ENCODE measurements around the gene DGKH. TPM values are rescaled to one million over a fixed set of nuclear protein-coding genes. Genes with fewer than 3 reads are reported as not detected.

Gene DGKH
- total and polyA plus RNA-seq, 3 experiments from 2014 or later, result 2.5 to 10.9 (median 10.2) TPM

DNA sequence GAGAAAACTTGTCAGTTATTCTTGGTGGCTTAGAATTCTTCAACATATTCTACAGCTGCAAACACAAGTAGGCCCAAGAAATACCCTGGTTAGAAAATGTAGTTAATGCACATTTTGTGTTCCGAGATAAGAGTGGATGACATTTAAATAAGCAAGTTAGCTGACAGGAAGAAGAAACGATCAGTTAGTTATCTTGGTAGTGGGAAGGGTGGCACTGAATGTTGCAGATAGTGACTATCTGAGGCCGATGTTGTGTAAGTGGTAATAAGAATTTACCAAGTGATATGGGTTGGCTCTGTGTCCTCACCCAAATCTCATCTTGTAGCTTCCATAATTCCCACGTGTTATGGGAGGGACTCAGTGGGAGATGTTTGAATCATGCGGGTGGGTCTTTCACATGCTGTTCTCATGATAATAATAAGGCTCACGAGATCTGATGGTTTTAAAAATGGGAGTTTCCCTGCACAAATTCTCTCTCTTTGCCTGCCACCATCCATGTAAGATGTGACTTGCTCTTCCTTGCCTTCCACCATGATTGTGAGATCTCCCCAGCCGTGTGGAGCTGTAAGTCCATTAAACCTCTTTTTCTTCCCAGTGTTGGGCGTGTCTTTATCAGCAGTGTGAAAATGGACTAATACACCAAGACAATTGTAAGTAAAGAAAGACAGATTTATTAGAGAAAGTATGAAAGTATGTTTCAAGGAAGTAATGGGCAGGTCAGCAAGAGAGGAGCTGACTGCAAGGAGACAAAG lies 212.6 kb downstream of the DGKH start:
- ChIA-PET CTCF (no interaction called here), POLR2A (no interaction called here)
- Histone ChIP-seq H3K4me1 (ENCODE audit: insufficient read depth, low read length) (peaks cover 3% of the 10 kb centered on the region), H3K9me3 (ENCODE audit: low read length) (no peaks in the 10 kb centered on the region), H3K27me3 (ENCODE audit: insufficient read depth, low read length, poor library complexity, severe bottlenecking) (no peaks in the 10 kb centered on the region), H3K4me3 (ENCODE audit: low read length) (no peak overlapping the region), H3K27ac (ENCODE audit: low read depth, low read length) (no peak overlapping the region), H3K36me3 (ENCODE audit: insufficient read depth, low read length) (no peaks in the 10 kb centered on the region)
- Mint-ChIP-seq H3K36me3 (peaks cover 0 to 6% (median 0%) of the 10 kb centered on the region in 3 donors), H3K27ac (no peak overlapping the region), H3K9me3 (no peaks in the 10 kb centered on the region), H3K4me3 (no peak overlapping the region), H3K27me3 (peaks cover 8 to 15% of the 10 kb centered on the region in 2 donors), H3K4me1 (no peaks in the 10 kb centered on the region)
- DNase-seq, result no peak

DNA sequence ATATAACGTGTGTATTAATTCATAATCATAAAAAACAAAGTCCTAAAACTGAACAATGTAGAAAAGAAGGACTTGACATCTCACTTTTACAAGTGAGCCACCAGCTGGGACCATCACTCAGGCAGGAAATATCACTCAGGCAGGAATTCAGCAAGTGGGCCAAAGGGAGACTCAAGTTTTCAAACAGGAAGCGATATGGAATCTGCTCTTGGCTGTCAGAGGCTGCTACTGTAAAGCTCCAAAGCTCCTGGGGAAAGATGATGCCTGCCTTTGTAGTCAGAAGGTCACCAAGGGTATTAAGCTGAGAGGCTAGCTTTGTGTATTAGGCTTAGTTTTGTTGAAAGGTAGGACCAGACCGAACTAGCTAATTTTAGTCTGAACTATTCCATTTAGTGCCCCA lies 218.0 kb downstream of the DGKH start:
- Mint-ChIP-seq H3K27ac (no peak overlapping the region), H3K36me3 (peaks cover 0 to 2% (median 0%) of the 10 kb centered on the region in 3 donors), H3K27me3 (peaks cover under 1 to 6% of the 10 kb centered on the region in 2 donors), H3K4me1 (peaks cover 12 to 15% (median 14%) of the 10 kb centered on the region in 3 donors), H3K4me3 (no peak overlapping the region), H3K9me3 (no peaks in the 10 kb centered on the region)
- Histone ChIP-seq H3K4me3 (ENCODE audit: low read length) (no peak overlapping the region), H3K27me3 (ENCODE audit: insufficient read depth, low read length, poor library complexity, severe bottlenecking) (no peaks in the 10 kb centered on the region), H3K9me3 (ENCODE audit: low read length) (no peaks in the 10 kb centered on the region), H3K4me1 (ENCODE audit: insufficient read depth, low read length) (peaks cover 11% of the 10 kb centered on the region), H3K27ac (ENCODE audit: low read depth, low read length) (no peak overlapping the region), H3K36me3 (ENCODE audit: insufficient read depth, low read length) (no peaks in the 10 kb centered on the region)
- ChIA-PET CTCF (no interaction called here), POLR2A (no interaction called here)
- DNase-seq, result no peak

DNA sequence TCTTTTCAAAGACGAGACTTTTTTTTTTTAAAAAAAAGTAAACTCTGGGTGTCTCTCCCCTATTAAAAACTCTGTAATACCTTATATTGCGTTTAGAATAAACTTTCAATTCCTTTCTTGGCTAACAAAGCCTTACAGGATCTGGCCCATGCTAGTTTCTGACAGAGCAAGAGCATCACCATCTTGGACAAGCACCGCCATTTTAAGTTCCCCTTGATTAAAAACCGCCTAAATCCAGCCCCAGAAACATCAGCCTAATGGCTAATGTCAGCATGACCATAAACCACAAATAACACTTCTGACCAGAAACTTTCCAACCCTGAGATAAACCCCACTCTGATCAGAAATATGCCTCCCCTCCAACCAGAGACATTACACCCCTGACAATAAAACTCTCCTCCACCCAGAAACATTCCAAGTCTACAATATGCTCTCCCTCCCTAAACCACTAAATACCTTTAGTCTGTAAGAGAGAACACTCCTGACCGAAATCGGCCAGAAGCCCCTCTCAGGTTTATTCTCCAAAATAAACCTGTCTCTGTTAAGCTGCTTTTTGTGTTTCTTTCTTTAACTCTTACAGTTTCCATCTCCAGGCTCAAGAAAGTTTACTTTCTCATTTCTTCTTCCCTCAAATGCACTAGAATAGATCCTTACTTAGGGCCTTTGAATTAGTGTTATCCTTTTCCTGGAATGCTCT lies 221.9 kb downstream of the DGKH start:
- Mint-ChIP-seq H3K4me1 (peaks cover 34 to 48% (median 45%) of the 10 kb centered on the region in 3 donors), H3K4me3 (peak overlapping the region; percentile 93 to 99 (median 97))
- POLR2A ChIA-PET, result no interaction called here

DNA sequence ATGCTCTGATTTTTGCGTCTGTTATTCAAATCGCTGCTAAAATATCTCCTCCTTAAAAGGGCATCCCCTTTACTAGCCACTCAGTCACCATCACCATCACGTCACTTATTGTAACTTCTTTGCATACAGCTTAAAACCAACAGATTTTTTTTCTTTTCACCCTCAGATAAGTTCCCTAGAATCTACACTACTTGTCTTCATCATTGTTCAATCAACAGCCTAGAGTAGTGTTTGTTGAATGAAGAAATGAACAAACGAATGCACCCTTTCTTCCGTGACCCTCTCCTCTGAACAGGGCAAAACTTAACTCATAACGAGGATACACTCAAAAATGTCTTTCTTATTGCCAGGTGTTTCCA lies 222.4 kb downstream of the DGKH start:
- H3K4me3 Mint-ChIP-seq, result peak overlapping the region; percentile 93 to 99 (median 97)
- peak overlapping the region; percentile 88 for H3K4me3 ChIP-seq (ENCODE audit: low read length)
- peaks cover 27% of the 10 kb centered on the region for H3K4me1 ChIP-seq (ENCODE audit: insufficient read depth, low read length)
- no peaks in the 10 kb centered on the region for H3K36me3 ChIP-seq (ENCODE audit: insufficient read depth, low read length)
- peaks cover 0 to 10% (median 0%) of the 10 kb centered on the region in 3 donors for H3K36me3 Mint-ChIP-seq
- ChIA-PET POLR2A (interaction anchor here (1.4 to 1.8 kb wide), 2 partner anchors 126 to 721 kb away, joined by 5 to 6 read pairs; partner anchors contain the start of gene EPSTI1), CTCF (interaction anchor here (1.4 kb wide), 1 partner anchor 207 kb away, joined by 4 read pairs; no protein-coding TSS in a partner anchor)
- H3K9me3 Mint-ChIP-seq, result no peaks in the 10 kb centered on the region
- H3K4me1 Mint-ChIP-seq, result peaks cover 38 to 53% (median 51%) of the 10 kb centered on the region in 3 donors
- DNase-seq, result no peak
- peak overlapping the region; percentile 94 for H3K27ac ChIP-seq (ENCODE audit: low read depth, low read length)
- H3K27me3 ChIP-seq (ENCODE audit: insufficient read depth, low read length, poor library complexity, severe bottlenecking), result no peaks in the 10 kb centered on the region
- peaks cover 0 to 2% of the 10 kb centered on the region in 2 donors for H3K27me3 Mint-ChIP-seq
- H3K9me3 ChIP-seq (ENCODE audit: low read length), result no peaks in the 10 kb centered on the region
- peak overlapping the region; percentile 96 to 100 (median 98) for H3K27ac Mint-ChIP-seq

More for the DNA sequence above, 221.9 kb downstream of the DGKH start:
- H3K36me3 ChIP-seq (ENCODE audit: insufficient read depth, low read length), result no peaks in the 10 kb centered on the region
- Mint-ChIP-seq H3K9me3 (no peaks in the 10 kb centered on the region), H3K27ac (peak overlapping the region; percentile 96 to 100 (median 98)), H3K27me3 (peaks cover 0 to 2% of the 10 kb centered on the region in 2 donors), H3K36me3 (peaks cover 0 to 10% (median 0%) of the 10 kb centered on the region in 3 donors)
- peaks cover 21% of the 10 kb centered on the region for H3K4me1 ChIP-seq (ENCODE audit: insufficient read depth, low read length)
- no peaks in the 10 kb centered on the region for H3K27me3 ChIP-seq (ENCODE audit: insufficient read depth, low read length, poor library complexity, severe bottlenecking)
- H3K4me3 ChIP-seq (ENCODE audit: low read length), result no peak overlapping the region
- CTCF ChIA-PET, result no interaction called here
- H3K27ac ChIP-seq (ENCODE audit: low read depth, low read length), result no peak overlapping the region
- H3K9me3 ChIP-seq (ENCODE audit: low read length), result no peaks in the 10 kb centered on the region
- DNase-seq, result no peak

DNA sequence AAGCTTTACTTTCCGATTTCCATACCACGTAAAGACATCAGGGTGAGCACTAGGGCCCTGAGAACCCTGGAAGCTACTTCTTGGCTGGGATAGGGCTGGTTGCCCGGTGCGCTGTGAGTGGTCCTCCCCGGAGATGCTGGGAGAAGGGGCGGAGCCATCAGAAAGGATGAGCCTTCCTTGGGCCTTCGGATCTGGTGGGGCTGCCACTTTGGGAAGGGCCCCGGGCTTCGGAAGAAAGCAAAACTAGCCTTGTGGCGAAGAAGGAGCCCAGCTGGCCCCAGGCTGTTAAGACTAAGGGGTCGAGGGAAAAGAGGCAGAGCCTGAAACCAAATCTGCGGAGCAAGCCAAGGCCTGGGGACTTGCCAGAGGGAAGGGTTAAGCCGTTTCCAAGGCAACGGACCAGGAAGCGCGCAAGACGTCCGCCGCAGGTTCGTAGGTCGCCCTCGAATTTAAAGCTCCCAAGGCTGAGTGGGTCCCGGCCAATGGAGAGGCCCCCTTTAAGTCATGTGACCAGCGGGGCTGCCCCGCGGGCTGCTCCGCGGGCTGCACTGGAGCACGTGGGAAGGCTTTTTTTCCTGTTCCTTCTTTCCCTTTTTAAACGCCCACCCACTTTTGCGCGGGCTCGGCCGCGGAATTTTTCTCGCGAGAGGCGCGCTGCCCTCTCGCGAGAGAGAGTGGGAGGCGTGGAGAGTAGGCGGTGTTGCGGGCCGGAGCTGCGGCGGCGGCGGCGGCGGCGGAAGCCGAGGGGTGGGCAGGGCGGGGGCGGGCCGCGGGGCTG lies 223.1 kb downstream of the DGKH start:
- DNase-seq, result peak; percentile 86 to 97 (median 95)
- Mint-ChIP-seq H3K4me3 (peak overlapping the region; percentile 93 to 99 (median 97)), H3K27me3 (peaks cover 0 to 2% of the 10 kb centered on the region in 2 donors), H3K36me3 (peaks cover 0 to 10% (median 0%) of the 10 kb centered on the region in 3 donors), H3K9me3 (no peaks in the 10 kb centered on the region), H3K4me1 (peaks cover 41 to 59% (median 57%) of the 10 kb centered on the region in 3 donors), H3K27ac (peak overlapping the region; percentile 96 to 100 (median 98))
- Histone ChIP-seq H3K4me1 (ENCODE audit: insufficient read depth, low read length) (peaks cover 32% of the 10 kb centered on the region), H3K4me3 (ENCODE audit: low read length) (peak overlapping the region; percentile 88), H3K27ac (ENCODE audit: low read depth, low read length) (peak overlapping the region; percentile 94), H3K9me3 (ENCODE audit: low read length) (no peaks in the 10 kb centered on the region), H3K27me3 (ENCODE audit: insufficient read depth, low read length, poor library complexity, severe bottlenecking) (no peaks in the 10 kb centered on the region), H3K36me3 (ENCODE audit: insufficient read depth, low read length) (no peaks in the 10 kb centered on the region)
- CTCF ChIA-PET, result interaction anchor here (0.6 to 1.4 kb wide), 2 partner anchors 207 to 474 kb away, joined by 3 to 4 read pairs; no protein-coding TSS in a partner anchor
- POLR2A ChIA-PET, result interaction anchor here (1.4 to 1.8 kb wide), 3 partner anchors 121 to 720 kb away, joined by 3 to 6 read pairs (median 5); partner anchors contain the start of gene EPSTI1

DNA sequence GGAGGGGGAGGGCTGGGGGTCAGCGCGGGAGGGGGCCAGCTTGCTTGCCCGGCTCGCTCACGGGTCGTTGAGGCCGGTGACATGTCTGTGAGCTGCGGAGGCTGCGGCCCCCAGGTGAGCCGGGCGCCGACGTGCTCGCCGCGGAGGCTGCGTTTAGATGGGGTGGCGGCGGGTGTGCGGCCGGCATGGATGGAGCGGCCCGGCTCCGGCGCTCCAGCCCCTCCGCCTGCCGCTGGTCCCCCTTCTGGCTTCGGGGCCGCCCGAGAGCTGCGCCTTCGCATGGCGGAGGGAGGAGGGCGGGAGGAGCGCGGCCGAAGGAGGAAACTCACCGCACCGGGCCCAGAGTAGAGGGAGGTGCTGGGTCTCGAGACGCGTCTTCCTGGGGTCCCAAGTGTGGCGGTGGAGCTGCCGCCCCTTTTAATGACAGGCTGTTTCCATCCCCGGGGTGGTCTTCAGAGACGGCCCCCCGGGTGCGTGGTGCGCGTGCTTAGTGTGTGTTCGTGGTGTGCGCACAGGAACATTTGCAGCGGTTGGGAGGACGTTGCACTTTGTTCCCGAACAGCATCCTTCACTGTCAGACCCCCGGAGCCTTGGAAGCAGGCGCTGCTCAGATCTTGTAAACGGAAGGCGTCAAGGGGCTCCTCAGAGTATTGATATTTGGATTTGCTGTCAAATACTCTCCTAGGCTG lies 223.8 kb downstream of the DGKH start, which contains the start of gene AKAP11:
TSS of gene AKAP11 (plus strand) at position 38 of the 689 bp plus-strand sequence. CDS start 14,197 bp downstream, outside the sequence.
- ChIA-PET POLR2A (interaction anchor here (1.4 to 1.8 kb wide), 3 partner anchors 121 to 720 kb away, joined by 3 to 6 read pairs (median 5); partner anchors contain the start of gene EPSTI1), CTCF (interaction anchor here (1.4 kb wide), 2 partner anchors 120 to 206 kb away, joined by 4 read pairs; no protein-coding TSS in a partner anchor)
- H3K36me3 ChIP-seq (ENCODE audit: insufficient read depth, low read length), result no peaks in the 10 kb centered on the region
- peaks cover 46 to 63% (median 60%) of the 10 kb centered on the region in 3 donors for H3K4me1 Mint-ChIP-seq
- peaks cover 0 to 2% of the 10 kb centered on the region in 2 donors for H3K27me3 Mint-ChIP-seq
- peak within 1 kb of the TSS; percentile 93 to 99 (median 97) for H3K4me3 Mint-ChIP-seq
- H3K36me3 Mint-ChIP-seq, result peaks cover 0 to 10% (median 0%) of the 10 kb centered on the region in 3 donors
- peak within 1 kb of the TSS; percentile 88 for H3K4me3 ChIP-seq (ENCODE audit: low read length)
- H3K9me3 Mint-ChIP-seq, result no peaks in the 10 kb centered on the region
- H3K9me3 ChIP-seq (ENCODE audit: low read length), result no peaks in the 10 kb centered on the region
- DNase-seq, result peak in 2 of 5 donors; percentile 59 to 71
- no peaks in the 10 kb centered on the region for H3K27me3 ChIP-seq (ENCODE audit: insufficient read depth, low read length, poor library complexity, severe bottlenecking)
- H3K27ac Mint-ChIP-seq, result peak within 1 kb of the TSS; percentile 96 to 100 (median 98)
- H3K27ac ChIP-seq (ENCODE audit: low read depth, low read length), result peak within 1 kb of the TSS; percentile 94
- peaks cover 34% of the 10 kb centered on the region for H3K4me1 ChIP-seq (ENCODE audit: insufficient read depth, low read length)

DNA sequence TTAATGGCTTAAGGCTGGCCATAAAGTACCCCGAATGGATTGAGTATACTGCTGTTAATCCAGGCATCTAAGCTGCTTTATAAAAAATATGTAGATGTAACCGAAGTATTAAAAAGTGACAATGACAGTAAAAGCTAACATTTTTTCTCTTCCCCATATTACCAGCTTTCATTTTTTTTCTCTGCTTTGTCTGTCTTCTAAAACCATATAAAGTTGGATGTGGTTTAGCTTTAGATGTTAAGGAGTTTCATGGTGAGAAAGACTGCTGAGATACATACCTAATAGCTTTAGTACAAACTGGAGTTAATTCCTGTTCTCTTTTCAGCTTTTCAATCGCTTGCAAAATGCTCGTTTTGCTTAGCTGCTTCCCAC lies 224.3 kb downstream of the DGKH start:
- DNase-seq, result peak in 1 of 5 donors; percentile 46
- ChIA-PET CTCF (interaction anchor here (1.0 to 1.4 kb wide), 2 partner anchors 120 to 533 kb away, joined by 3 to 4 read pairs; no protein-coding TSS in a partner anchor), POLR2A (interaction anchor here (1.8 kb wide), 1 partner anchor 719 kb away, joined by 6 read pairs; the partner anchor contains the start of gene EPSTI1)
- H3K9me3 Mint-ChIP-seq, result no peaks in the 10 kb centered on the region
- no peaks in the 10 kb centered on the region for H3K27me3 ChIP-seq (ENCODE audit: insufficient read depth, low read length, poor library complexity, severe bottlenecking)
- H3K4me1 ChIP-seq (ENCODE audit: insufficient read depth, low read length), result peaks cover 39% of the 10 kb centered on the region
- peak overlapping the region; percentile 88 to 100 (median 96) for H3K27ac Mint-ChIP-seq
- peaks cover 50 to 63% (median 60%) of the 10 kb centered on the region in 3 donors for H3K4me1 Mint-ChIP-seq
- H3K36me3 ChIP-seq (ENCODE audit: insufficient read depth, low read length), result no peaks in the 10 kb centered on the region
- peak overlapping the region; percentile 93 to 99 (median 97) for H3K4me3 Mint-ChIP-seq
- no peaks in the 10 kb centered on the region for H3K27me3 Mint-ChIP-seq
- no peaks in the 10 kb centered on the region for H3K9me3 ChIP-seq (ENCODE audit: low read length)
- peak overlapping the region; percentile 57 for H3K27ac ChIP-seq (ENCODE audit: low read depth, low read length)
- peaks cover 0 to 10% (median 0%) of the 10 kb centered on the region in 3 donors for H3K36me3 Mint-ChIP-seq
- H3K4me3 ChIP-seq (ENCODE audit: low read length), result peak overlapping the region; percentile 82
